Glomerular visceral epithelial cell (primary cell): ENCODE measurements around the gene GALNTL6.
"Not testable (repeated sequence)": the region's sequence is repeated elsewhere in the genome, so short reads cannot be mapped to it uniquely, and the experiment has no call there.

Source experiments
- DNase-seq: peaks from one replicate; pipeline ENCODE4 v3.0.0-alpha.2; 2016; ENCODE audit errors: extremely low spot score

The GALNTL6 gene

GRCh38 chr4:172866421-172866820 is 1053.2 kb downstream of the GALNTL6 start:
- DNase-seq, result no peak

GRCh38 chr4:172867835-172868234 is 1054.6 kb downstream of the GALNTL6 start:
- no peak for DNase-seq

- no peak for DNase-seq
Measured at GRCh38 chr4:172868271-172868670, 1055.1 kb downstream of the GALNTL6 start.

GRCh38 chr4:172869621-172870268 is 1056.5 kb downstream of the GALNTL6 start:
- no peak for DNase-seq

GRCh38 chr4:172871381-172871780 is 1058.2 kb downstream of the GALNTL6 start:
- DNase-seq, result no peak

- no peak for DNase-seq
Measured at GRCh38 chr4:172874944-172875343, 1061.7 kb downstream of the GALNTL6 start.

- DNase-seq, result no peak
Measured at GRCh38 chr4:172876394-172876793, 1063.2 kb downstream of the GALNTL6 start.

GRCh38 chr4:172881645-172882044 is 1068.4 kb downstream of the GALNTL6 start:
- DNase-seq, result no peak

GRCh38 chr4:172887358-172887757 is 1074.2 kb downstream of the GALNTL6 start:
- DNase-seq, result not testable (repeated sequence)

- DNase-seq, result no peak
Measured at GRCh38 chr4:172887959-172888358, 1074.8 kb downstream of the GALNTL6 start.

GRCh38 chr4:172892300-172892699 is 1079.1 kb downstream of the GALNTL6 start:
- DNase-seq, result peak; percentile 6

- no peak for DNase-seq
Measured at GRCh38 chr4:172895699-172896098, 1082.5 kb downstream of the GALNTL6 start.

GRCh38 chr4:172897046-172897445 is 1083.8 kb downstream of the GALNTL6 start:
- DNase-seq, result no peak

GRCh38 chr4:172898715-172899114 is 1085.5 kb downstream of the GALNTL6 start:
- DNase-seq, result peak; percentile 13

- no peak for DNase-seq
Measured at GRCh38 chr4:172899861-172900260, 1086.7 kb downstream of the GALNTL6 start.

GRCh38 chr4:172900900-172901299 is 1087.7 kb downstream of the GALNTL6 start:
- no peak for DNase-seq

GRCh38 chr4:172912468-172912867 is 1099.3 kb downstream of the GALNTL6 start:
- DNase-seq, result not testable (repeated sequence)

- not testable (repeated sequence) for DNase-seq
Measured at GRCh38 chr4:172917403-172917802, 1104.2 kb downstream of the GALNTL6 start.

GRCh38 chr4:172919269-172919668 is 1106.1 kb downstream of the GALNTL6 start:
- DNase-seq, result no peak

- no peak for DNase-seq
Measured at GRCh38 chr4:172927096-172927814, 1114.1 kb downstream of the GALNTL6 start.

- no peak for DNase-seq
Measured at GRCh38 chr4:172928347-172928746, 1115.1 kb downstream of the GALNTL6 start.

GRCh38 chr4:172938072-172938829 is 1125.0 kb downstream of the GALNTL6 start:
- DNase-seq, result no peak

- no peak for DNase-seq
Measured at GRCh38 chr4:172938870-172939269, 1125.7 kb downstream of the GALNTL6 start.
